Hepatocyte (in vitro differentiated cells): ENCODE results near the gene COPZ2.

Experiments used
- EZH2 ChIP-seq: fragments of 200-600 bp; sonication (generic); IDR thresholded peaks from 2 replicates; pipeline ENCODE4 v1.6.1; 2016; ENCODE audit warnings: antibody characterized with exemption, mild to moderate bottlenecking, borderline replicate concordance
- TF ChIP-seq, protein P1 (sequence below): fragments of 200-600 bp; sonication (generic); IDR thresholded peaks from 2 replicates; pipeline ENCODE4 v1.5.1; 2016; ENCODE audit warnings: antibody characterized with exemption, mild to moderate bottlenecking; ENCODE audit not compliant: poor library complexity

DNA sequence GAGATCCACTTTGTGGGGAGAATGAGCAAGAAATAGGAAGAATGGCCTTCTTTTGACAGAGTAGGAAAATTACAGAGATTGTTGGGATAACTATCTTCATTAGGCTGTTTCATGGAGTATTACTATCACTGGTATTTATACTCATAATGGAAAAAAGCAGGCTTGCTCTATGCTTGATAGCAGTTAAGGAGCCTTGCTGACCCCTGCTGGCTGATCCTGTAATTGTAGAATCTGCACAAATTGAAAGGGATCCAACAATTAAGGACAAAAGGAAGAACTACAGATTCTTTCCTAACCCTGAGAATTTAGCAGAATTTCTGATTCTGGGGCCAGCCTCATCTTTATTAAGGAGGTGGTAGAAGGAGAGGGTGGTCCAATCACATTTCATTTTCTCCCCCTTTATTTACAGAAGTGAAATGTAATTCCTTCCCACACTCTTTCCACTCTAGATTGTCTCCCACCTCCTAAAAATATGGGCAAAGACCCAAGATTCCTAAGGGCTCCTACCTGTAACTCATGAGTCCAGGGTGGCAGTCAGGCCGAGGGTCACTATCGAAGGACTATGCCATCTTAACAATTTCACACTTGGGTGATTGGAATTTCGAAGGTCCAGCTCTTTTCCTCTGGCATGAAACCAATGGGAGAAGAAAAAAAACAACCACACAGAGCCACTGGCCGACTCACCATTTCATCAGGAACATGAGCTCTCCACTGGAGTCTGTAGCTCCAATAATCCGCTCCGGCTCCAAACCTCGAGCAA lies 36.9 kb upstream of the COPZ2 start:
- TF ChIP-seq, protein P1, sequence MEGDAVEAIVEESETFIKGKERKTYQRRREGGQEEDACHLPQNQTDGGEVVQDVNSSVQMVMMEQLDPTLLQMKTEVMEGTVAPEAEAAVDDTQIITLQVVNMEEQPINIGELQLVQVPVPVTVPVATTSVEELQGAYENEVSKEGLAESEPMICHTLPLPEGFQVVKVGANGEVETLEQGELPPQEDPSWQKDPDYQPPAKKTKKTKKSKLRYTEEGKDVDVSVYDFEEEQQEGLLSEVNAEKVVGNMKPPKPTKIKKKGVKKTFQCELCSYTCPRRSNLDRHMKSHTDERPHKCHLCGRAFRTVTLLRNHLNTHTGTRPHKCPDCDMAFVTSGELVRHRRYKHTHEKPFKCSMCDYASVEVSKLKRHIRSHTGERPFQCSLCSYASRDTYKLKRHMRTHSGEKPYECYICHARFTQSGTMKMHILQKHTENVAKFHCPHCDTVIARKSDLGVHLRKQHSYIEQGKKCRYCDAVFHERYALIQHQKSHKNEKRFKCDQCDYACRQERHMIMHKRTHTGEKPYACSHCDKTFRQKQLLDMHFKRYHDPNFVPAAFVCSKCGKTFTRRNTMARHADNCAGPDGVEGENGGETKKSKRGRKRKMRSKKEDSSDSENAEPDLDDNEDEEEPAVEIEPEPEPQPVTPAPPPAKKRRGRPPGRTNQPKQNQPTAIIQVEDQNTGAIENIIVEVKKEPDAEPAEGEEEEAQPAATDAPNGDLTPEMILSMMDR, result peak; percentile 78
- TF ChIP-seq EZH2, result no peak
